ENCODE results near the gene VPS26C. TPM values are rescaled to one million over a fixed set of nuclear protein-coding genes. Genes with fewer than 3 reads are reported as not detected.
A peak's percentile ranks its signal among the peaks of the same experiment; 100 is the strongest.

VPS26C gene
- total and polyA plus RNA-seq, 9 of the 15 experiments (the other 6 are each of a cell fraction or from before 2014, with no cell fraction given), result 32.8 to 48.7 (median 42.1) TPM

DNA sequence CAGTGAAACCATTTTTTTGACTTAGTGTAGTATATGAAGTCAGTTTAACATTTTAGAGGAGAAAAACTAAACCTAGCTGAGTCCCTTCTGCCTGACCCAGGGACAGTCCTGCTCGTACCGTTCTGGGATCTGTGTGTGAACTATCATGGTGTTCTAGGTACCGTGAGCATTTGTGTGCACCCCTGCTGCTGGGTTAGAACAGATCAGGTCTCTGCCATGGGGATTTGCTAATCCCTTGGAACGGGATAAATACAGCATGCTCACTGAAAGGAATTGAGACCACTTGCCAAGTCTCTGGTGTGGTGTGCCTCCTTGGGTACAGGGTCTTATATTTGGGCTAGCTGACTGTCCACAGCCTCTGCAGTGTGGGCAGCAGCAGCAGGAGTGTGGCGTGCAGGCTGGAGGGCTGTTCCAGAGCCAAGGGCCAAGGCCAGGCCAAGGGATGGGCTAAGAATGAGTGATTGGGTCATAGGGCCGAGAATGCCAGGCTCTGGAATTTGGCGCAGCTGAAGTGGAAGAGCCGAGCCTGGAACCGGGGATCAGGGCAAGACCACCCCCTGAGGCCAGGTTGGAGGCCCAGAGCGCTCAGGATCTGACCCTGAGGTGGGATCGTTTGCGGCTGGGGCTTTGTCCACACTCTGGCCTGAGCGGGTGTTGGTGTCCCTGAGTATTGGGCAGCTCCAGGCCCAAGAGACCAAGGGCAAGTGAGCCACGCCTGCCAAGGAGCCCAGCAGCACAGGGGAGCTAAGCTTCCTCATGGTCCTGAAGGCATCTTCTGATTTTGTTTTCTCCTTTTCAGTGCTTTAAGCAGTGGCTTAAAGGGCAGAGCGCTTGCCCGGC, 66.3 kb downstream of the VPS26C start:
- DNase-seq (ENCODE audit: extremely low read depth in 1 of 4, low spot score in 3 of 4), result no peak
- ATAC-seq, result no peak
- intact Hi-C loops (cut with micrococcal nuclease), result no loop called here
- Histone ChIP-seq H3K4me2 (ENCODE audit: insufficient read depth, low read length) (no peak overlapping the region), H2AFZ (ENCODE audit: low read depth, low read length) (no peak overlapping the region), H3K4me1 (replicated peaks in 1 of 2; ENCODE audit: control insufficient read depth in 2 of 2, insufficient read depth in 2 of 2, low read length in 2 of 2) (no peaks in the 10 kb centered on the region), H3K27me3 (ENCODE audit: control insufficient read depth in 2 of 2, insufficient read depth in 2 of 2, low read length in 2 of 2) (no peaks in the 10 kb centered on the region), H3K36me3 (ENCODE audit: control insufficient read depth, insufficient read depth, low read length) (peaks cover 64% of the 10 kb centered on the region), H3K9me3 (replicated peaks; ENCODE audit: control insufficient read depth, insufficient read depth, low read depth, low read length) (no peaks in the 10 kb centered on the region), H4K20me1 (replicated peaks; ENCODE audit: control insufficient read depth, insufficient read depth, low read length) (no peaks in the 10 kb centered on the region), H3K9me1 (ENCODE audit: control insufficient read depth, insufficient read depth, low read length) (no peaks in the 10 kb centered on the region), H3K4me3 (no peak overlapping the region), H3K27ac (ENCODE audit: extremely low read depth, low read depth, low read length) (no peak overlapping the region), H3K9ac (ENCODE audit: insufficient read depth in 1 of 2, low read depth in 2 of 2, low read length in 2 of 2) (peak overlapping the region in 1 of 2 experiments; percentile 54; a peak in 2 of 4 replicates), H3K79me2 (ENCODE audit: control insufficient read depth, insufficient read depth, low read length) (no peaks in the 10 kb centered on the region)
- BruUV-seq (replicated peaks), result no TSS peak
- no peak for TF ChIP-seq TCFL5 (CRISPR knock-in tag; conservative IDR thresholded peaks at IDR 0.05)
- no peak for TF ChIP-seq DIDO1 (tag; IDR thresholded peaks at IDR 0.05; ENCODE audit: low read depth)
- TF ChIP-seq, protein P1, sequence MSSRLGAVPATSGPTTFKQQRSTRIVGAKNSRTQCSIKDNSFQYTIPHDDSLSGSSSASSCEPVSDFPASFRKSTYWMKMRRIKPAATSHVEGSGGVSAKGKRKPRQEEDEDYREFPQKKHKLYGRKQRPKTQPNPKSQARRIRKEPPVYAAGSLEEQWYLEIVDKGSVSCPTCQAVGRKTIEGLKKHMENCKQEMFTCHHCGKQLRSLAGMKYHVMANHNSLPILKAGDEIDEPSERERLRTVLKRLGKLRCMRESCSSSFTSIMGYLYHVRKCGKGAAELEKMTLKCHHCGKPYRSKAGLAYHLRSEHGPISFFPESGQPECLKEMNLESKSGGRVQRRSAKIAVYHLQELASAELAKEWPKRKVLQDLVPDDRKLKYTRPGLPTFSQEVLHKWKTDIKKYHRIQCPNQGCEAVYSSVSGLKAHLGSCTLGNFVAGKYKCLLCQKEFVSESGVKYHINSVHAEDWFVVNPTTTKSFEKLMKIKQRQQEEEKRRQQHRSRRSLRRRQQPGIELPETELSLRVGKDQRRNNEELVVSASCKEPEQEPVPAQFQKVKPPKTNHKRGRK (tag; IDR thresholded peaks at IDR 0.05), result no peak
- TF ChIP-seq ZNF75A (CRISPR knock-in tag; IDR thresholded peaks at IDR 0.05), result no peak
- no peak for TF ChIP-seq YBX1 (IDR thresholded peaks at IDR 0.05)
- no peak for TF ChIP-seq NEUROD1 (IDR thresholded peaks at IDR 0.05; ENCODE audit: borderline replicate concordance, low read depth, low read length, partially characterized antibody)
- TF ChIP-seq, protein P2, sequence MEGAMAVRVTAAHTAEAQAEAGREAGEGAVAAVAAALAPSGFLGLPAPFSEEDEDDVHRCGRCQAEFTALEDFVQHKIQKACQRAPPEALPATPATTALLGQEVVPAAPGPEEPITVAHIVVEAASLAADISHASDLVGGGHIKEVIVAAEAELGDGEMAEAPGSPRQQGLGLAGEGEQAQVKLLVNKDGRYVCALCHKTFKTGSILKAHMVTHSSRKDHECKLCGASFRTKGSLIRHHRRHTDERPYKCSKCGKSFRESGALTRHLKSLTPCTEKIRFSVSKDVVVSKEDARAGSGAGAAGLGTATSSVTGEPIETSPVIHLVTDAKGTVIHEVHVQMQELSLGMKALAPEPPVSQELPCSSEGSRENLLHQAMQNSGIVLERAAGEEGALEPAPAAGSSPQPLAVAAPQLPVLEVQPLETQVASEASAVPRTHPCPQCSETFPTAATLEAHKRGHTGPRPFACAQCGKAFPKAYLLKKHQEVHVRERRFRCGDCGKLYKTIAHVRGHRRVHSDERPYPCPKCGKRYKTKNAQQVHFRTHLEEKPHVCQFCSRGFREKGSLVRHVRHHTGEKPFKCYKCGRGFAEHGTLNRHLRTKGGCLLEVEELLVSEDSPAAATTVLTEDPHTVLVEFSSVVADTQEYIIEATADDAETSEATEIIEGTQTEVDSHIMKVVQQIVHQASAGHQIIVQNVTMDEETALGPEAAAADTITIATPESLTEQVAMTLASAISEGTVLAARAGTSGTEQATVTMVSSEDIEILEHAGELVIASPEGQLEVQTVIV (CRISPR knock-in tag; IDR thresholded peaks at IDR 0.05; ENCODE audit: borderline replicate concordance), result no peak
- no peak for TF ChIP-seq TCF3 (CRISPR knock-in tag; IDR thresholded peaks at IDR 0.05)
- TF ChIP-seq DPF2 (IDR thresholded peaks at IDR 0.05), result no peak
- TF ChIP-seq, protein P3, sequence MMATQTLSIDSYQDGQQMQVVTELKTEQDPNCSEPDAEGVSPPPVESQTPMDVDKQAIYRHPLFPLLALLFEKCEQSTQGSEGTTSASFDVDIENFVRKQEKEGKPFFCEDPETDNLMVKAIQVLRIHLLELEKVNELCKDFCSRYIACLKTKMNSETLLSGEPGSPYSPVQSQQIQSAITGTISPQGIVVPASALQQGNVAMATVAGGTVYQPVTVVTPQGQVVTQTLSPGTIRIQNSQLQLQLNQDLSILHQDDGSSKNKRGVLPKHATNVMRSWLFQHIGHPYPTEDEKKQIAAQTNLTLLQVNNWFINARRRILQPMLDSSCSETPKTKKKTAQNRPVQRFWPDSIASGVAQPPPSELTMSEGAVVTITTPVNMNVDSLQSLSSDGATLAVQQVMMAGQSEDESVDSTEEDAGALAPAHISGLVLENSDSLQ (IDR thresholded peaks at IDR 0.05), result no peak
- TF ChIP-seq, protein P4, sequence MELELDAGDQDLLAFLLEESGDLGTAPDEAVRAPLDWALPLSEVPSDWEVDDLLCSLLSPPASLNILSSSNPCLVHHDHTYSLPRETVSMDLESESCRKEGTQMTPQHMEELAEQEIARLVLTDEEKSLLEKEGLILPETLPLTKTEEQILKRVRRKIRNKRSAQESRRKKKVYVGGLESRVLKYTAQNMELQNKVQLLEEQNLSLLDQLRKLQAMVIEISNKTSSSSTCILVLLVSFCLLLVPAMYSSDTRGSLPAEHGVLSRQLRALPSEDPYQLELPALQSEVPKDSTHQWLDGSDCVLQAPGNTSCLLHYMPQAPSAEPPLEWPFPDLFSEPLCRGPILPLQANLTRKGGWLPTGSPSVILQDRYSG (tag; conservative IDR thresholded peaks at IDR 0.05; ENCODE audit: low read depth), result no peak
- TF ChIP-seq PRPF4 (IDR thresholded peaks at IDR 0.05; ENCODE audit: insufficient read depth, low read depth, low read length, poor library complexity, severe bottlenecking), result no peak
- no peak for TF ChIP-seq ZNF778 (CRISPR knock-in tag; IDR thresholded peaks at IDR 0.05)
- TF ChIP-seq HDGF (IDR thresholded peaks at IDR 0.05), result no peak
- POLR2A ChIA-PET, result interaction anchor here (0.8 to 1.5 kb wide), 4 partner anchors 9 to 320 kb away, joined by 3 to 4 read pairs (median 3); no protein-coding TSS in a partner anchor
- no peak for FAIRE-seq
- 91% methylated on average over 14 of the region's 16 CpGs for WGBS (ENCODE audit: insufficient coverage, low coverage, missing lambda C conversion rate)
- in situ Hi-C loops (cut with MboI), result no loop called here
- CTCF ChIA-PET (ENCODE audit: low intra/inter-chr PET ratio), result no interaction called here

Data from K562 (cell line).